ENCODE results near the gene COG7. TPM values are rescaled to one million over a fixed set of nuclear protein-coding genes. Genes with fewer than 3 reads are reported as not detected.
A peak's percentile ranks its signal among the peaks of the same experiment; 100 is the strongest.
"Not testable (repeated sequence)": the region's sequence is repeated elsewhere in the genome, so short reads cannot be mapped to it uniquely, and the experiment has no call there.

Gene COG7
- total RNA-seq, 1 donor from 2014 or later: 12.5 TPM

DNA sequence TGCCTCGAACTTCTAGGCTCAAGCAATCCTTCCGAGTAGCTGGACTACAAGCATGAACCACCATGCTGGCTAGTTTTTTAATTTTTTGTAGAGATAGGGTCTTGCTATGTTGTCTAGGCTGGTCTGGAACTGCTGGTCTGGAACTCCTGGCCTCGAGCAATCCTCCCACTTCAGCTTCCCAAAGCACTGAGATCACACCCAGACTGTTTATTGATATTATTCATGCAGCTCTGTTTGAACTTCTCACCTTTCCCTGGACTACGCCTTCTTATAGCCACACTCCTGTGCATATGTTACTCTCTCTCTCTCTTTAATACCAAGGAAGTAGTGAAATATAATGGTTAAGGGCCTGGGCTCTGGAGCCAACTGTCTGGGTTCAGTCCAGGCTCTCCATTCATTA is 4.6 kb downstream of the COG7 start:
- H3K36me3 ChIP-seq (ENCODE audit: control insufficient read depth in 3 of 3, insufficient read depth in 3 of 3, low read length in 3 of 3): peaks cover 14 to 21% (median 16%) of the 10 kb centered on the region in 3 donors

DNA sequence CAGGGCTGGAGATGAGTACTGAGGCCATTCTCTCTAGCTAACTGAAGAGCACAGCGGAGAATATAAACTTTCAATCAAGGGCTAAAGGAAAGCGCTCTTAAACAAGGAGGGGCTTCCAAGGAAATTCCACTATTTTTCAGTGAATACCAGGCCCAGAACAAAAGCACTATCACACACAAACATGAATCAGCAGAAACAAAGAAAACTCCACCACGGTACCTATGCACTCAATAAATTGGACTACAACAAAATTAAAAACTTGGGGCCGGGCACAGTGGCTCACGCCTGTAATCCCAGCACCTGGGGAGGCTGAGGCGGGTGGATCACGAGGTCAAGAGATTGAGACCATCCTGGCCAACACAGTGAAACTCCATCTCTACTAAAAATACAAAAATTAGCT is 15.4 kb downstream of the COG7 start:
- not testable (repeated sequence) for H3K4me1 ChIP-seq (ENCODE audit: control insufficient read depth in 3 of 3, insufficient read depth in 3 of 3, low read length in 3 of 3); H3K27ac ChIP-seq (ENCODE audit: low read depth, low read length); H3K4me3 ChIP-seq (ENCODE audit: low read length in 3 of 3); H3K9me3 ChIP-seq (ENCODE audit: control insufficient read depth in 3 of 3, low read length in 3 of 3); H3K9ac ChIP-seq (ENCODE audit: low read depth in 1 of 3, low read length in 3 of 3); H3K27me3 ChIP-seq (ENCODE audit: control insufficient read depth in 3 of 3, insufficient read depth in 3 of 3, low read length in 3 of 3)
- H3K36me3 ChIP-seq (ENCODE audit: control insufficient read depth in 3 of 3, insufficient read depth in 3 of 3, low read length in 3 of 3): peaks cover 16 to 37% (median 34%) of the 10 kb centered on the region in 3 donors

More for the DNA sequence above, 4.6 kb downstream of the COG7 start:
- Histone ChIP-seq H3K4me1 (ENCODE audit: control insufficient read depth in 3 of 3, insufficient read depth in 3 of 3, low read length in 3 of 3) (peaks cover 2 to 13% (median 8%) of the 10 kb centered on the region in 3 donors), H3K4me3 (ENCODE audit: low read length in 3 of 3) (no peak overlapping the region), H3K9ac (ENCODE audit: low read depth in 1 of 3, low read length in 3 of 3) (no peak overlapping the region), H3K9me3 (ENCODE audit: control insufficient read depth in 3 of 3, low read length in 3 of 3) (no peaks in the 10 kb centered on the region), H3K27me3 (ENCODE audit: control insufficient read depth in 3 of 3, insufficient read depth in 3 of 3, low read length in 3 of 3) (no peaks in the 10 kb centered on the region), H3K27ac (ENCODE audit: low read depth, low read length) (no peak overlapping the region)

DNA sequence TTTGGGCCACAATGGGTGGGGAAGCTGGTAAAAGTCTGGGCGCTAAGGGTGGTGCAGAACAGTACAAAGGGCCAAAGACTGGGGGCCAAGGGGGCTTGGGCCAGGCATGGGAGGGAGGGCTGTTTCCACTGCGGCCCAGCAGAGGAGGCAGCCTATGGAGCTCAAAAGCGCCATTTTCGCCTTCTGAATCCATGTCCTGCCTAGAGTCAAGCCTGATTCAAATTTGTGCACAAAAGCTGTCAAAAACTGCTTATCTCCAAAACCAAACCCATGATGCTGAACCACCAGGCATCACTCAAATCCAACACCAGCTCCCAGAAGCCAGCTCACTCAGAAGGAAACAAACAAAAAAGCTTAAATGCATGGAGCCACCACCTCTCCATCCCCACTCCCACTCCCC is 16.0 kb downstream of the COG7 start:
- Histone ChIP-seq H3K27me3 (ENCODE audit: control insufficient read depth in 3 of 3, insufficient read depth in 3 of 3, low read length in 3 of 3) (no peaks in the 10 kb centered on the region), H3K27ac (ENCODE audit: low read depth, low read length) (no peak overlapping the region), H3K4me1 (ENCODE audit: control insufficient read depth in 3 of 3, insufficient read depth in 3 of 3, low read length in 3 of 3) (peaks cover 0 to 3% (median 0%) of the 10 kb centered on the region in 3 donors), H3K9ac (ENCODE audit: low read depth in 1 of 3, low read length in 3 of 3) (no peak overlapping the region), H3K4me3 (ENCODE audit: low read length in 3 of 3) (no peak overlapping the region), H3K9me3 (ENCODE audit: control insufficient read depth in 3 of 3, low read length in 3 of 3) (no peaks in the 10 kb centered on the region), H3K36me3 (ENCODE audit: control insufficient read depth in 3 of 3, insufficient read depth in 3 of 3, low read length in 3 of 3) (peaks cover 16 to 35% (median 30%) of the 10 kb centered on the region in 3 donors)

DNA sequence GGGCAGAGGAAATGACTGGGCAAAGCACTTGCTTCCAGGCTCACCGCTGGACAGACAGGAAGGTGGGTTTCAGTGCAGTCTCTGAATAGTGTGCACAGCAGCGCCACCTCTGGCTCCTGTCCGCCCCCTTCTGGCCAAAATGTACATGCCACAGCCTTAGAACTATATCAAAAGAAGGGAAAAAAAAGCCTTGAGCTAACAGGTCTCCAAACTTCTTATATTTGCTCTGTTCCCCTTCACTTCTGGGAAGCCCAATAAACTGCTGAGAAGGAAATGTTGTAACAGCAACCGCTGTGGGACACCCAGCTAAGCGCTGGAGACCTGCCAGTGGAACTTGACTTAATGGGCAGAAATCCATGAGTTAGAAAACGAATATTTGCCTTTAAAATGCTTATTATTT is 17.5 kb downstream of the COG7 start:
- Histone ChIP-seq H3K9me3 (ENCODE audit: control insufficient read depth in 3 of 3, low read length in 3 of 3) (no peaks in the 10 kb centered on the region), H3K4me1 (ENCODE audit: control insufficient read depth in 3 of 3, insufficient read depth in 3 of 3, low read length in 3 of 3) (peaks cover 0 to 3% (median 0%) of the 10 kb centered on the region in 3 donors), H3K4me3 (ENCODE audit: low read length in 3 of 3) (no peak overlapping the region), H3K36me3 (ENCODE audit: control insufficient read depth in 3 of 3, insufficient read depth in 3 of 3, low read length in 3 of 3) (peaks cover 23 to 28% (median 28%) of the 10 kb centered on the region in 3 donors), H3K27me3 (ENCODE audit: control insufficient read depth in 3 of 3, insufficient read depth in 3 of 3, low read length in 3 of 3) (no peaks in the 10 kb centered on the region), H3K27ac (ENCODE audit: low read depth, low read length) (no peak overlapping the region), H3K9ac (ENCODE audit: low read depth in 1 of 3, low read length in 3 of 3) (no peak overlapping the region)

DNA sequence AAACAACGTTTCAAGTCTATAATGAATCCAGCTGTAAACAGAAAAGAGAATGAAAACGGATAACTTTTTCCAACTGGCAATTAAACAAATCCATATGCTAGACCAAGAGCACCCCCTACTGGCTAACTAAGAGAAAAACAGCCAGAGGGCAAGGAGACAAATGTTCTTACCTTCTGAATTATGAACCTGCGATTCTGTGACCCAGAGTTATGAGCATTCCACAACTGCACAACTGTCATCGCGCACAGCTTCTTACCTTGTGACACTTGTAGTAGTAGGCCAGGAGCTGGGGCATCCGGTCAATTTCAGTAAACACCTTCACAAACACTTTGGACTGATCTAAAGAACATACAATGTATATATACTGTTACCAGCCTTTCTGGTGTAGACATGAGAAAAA is 18.6 kb downstream of the COG7 start:
- Histone ChIP-seq H3K36me3 (ENCODE audit: control insufficient read depth in 3 of 3, insufficient read depth in 3 of 3, low read length in 3 of 3) (peaks cover 23 to 33% (median 23%) of the 10 kb centered on the region in 3 donors), H3K27me3 (ENCODE audit: control insufficient read depth in 3 of 3, insufficient read depth in 3 of 3, low read length in 3 of 3) (no peaks in the 10 kb centered on the region), H3K4me3 (ENCODE audit: low read length in 3 of 3) (no peak overlapping the region), H3K9ac (ENCODE audit: low read depth in 1 of 3, low read length in 3 of 3) (no peak overlapping the region), H3K9me3 (ENCODE audit: control insufficient read depth in 3 of 3, low read length in 3 of 3) (no peaks in the 10 kb centered on the region), H3K4me1 (ENCODE audit: control insufficient read depth in 3 of 3, insufficient read depth in 3 of 3, low read length in 3 of 3) (peaks cover 0 to 3% (median 0%) of the 10 kb centered on the region in 3 donors), H3K27ac (ENCODE audit: low read depth, low read length) (no peak overlapping the region)

DNA sequence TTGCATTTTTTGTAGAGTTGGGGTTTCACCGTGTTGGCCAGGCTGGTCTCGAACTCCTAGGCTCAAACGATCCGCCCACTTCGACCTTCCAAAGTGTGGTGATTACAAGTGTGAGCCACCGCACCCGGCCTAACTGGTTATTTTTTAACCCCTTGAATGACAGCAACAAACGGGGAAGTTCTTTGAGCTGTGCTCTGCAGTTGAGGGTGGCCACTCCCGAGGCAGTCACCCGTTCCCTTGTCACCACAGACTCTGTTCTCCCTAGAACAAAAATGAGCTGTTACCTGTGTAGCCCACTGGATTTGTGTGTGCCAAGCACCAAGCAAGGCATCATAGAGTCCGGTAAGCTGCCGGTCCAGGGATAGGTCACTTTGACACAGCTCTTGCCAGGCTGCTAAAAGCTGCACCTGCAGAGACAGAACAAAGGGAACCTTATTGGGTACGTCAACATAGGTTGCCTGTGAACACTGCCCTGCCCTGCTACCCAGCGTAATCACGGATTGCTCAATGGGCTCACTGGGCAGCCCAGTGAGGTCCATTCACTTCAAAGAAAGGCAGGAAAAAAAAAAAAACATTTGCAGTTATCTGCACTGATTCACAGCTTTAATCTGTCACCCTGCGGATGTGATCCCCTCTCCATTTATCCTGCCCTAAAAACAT is 19.6 kb downstream of the COG7 start:
- Histone ChIP-seq H3K9me3 (ENCODE audit: control insufficient read depth in 3 of 3, low read length in 3 of 3) (no peaks in the 10 kb centered on the region), H3K4me3 (ENCODE audit: low read length in 3 of 3) (no peak overlapping the region), H3K36me3 (ENCODE audit: control insufficient read depth in 3 of 3, insufficient read depth in 3 of 3, low read length in 3 of 3) (peaks cover 18 to 33% (median 23%) of the 10 kb centered on the region in 3 donors), H3K27me3 (ENCODE audit: control insufficient read depth in 3 of 3, insufficient read depth in 3 of 3, low read length in 3 of 3) (no peaks in the 10 kb centered on the region), H3K9ac (ENCODE audit: low read depth in 1 of 3, low read length in 3 of 3) (no peak overlapping the region), H3K27ac (ENCODE audit: low read depth, low read length) (no peak overlapping the region), H3K4me1 (ENCODE audit: control insufficient read depth in 3 of 3, insufficient read depth in 3 of 3, low read length in 3 of 3) (peaks cover 0 to 3% (median 0%) of the 10 kb centered on the region in 3 donors)

DNA sequence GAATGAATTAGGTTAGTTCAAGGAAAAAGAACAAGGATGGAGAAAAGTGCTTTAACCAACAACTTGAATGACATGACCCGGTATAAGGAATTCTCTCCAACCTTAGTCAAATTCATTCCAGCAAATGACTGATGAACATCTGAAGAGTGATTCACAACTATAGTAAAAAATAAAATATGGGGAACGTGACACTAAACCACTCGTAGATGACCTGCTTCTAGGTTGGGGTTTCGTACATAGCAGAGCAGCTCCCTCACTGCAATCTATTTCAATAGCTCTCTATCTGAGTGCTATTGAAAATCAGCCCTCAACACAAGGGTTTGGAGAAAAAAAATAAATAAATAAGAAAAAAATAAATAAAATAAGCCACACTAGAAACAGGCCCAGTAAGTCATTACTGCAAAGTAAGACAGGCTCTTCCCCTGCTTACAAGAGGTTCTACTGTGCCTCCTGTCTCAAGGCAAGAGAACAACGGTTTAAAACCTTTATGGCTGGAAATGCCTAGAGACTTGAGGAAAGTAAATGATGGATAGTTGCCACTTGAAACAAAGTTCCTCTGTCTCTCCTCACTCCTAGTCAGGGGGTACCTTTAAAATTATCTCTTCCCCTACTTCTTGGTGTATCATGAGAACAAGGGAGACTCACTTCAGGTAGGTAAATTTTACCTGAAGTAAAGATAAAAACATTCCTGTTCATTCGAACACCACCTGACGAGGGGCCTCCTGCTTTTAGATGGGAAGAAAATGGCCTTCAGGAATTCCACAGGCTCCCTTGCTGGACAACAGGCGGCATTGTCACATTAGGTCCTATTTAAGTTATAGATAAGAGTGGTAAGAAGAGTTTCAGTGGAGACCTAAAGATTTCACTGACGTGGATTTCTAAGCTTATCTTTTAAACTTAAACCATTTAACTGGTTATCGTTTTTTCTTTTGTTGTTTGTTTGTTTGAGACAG is 20.5 kb downstream of the COG7 start:
- H3K4me3 ChIP-seq (ENCODE audit: low read length in 3 of 3): no peak overlapping the region
- peaks cover 0 to 3% (median 0%) of the 10 kb centered on the region in 3 donors for H3K4me1 ChIP-seq (ENCODE audit: control insufficient read depth in 3 of 3, insufficient read depth in 3 of 3, low read length in 3 of 3)
- no peak overlapping the region for H3K27ac ChIP-seq (ENCODE audit: low read depth, low read length)
- H3K27me3 ChIP-seq (ENCODE audit: control insufficient read depth in 3 of 3, insufficient read depth in 3 of 3, low read length in 3 of 3): no peaks in the 10 kb centered on the region
- peaks cover 18 to 33% (median 20%) of the 10 kb centered on the region in 3 donors for H3K36me3 ChIP-seq (ENCODE audit: control insufficient read depth in 3 of 3, insufficient read depth in 3 of 3, low read length in 3 of 3)
- H3K9me3 ChIP-seq (ENCODE audit: control insufficient read depth in 3 of 3, low read length in 3 of 3): no peaks in the 10 kb centered on the region
- no peak overlapping the region for H3K9ac ChIP-seq (ENCODE audit: low read depth in 1 of 3, low read length in 3 of 3)

DNA sequence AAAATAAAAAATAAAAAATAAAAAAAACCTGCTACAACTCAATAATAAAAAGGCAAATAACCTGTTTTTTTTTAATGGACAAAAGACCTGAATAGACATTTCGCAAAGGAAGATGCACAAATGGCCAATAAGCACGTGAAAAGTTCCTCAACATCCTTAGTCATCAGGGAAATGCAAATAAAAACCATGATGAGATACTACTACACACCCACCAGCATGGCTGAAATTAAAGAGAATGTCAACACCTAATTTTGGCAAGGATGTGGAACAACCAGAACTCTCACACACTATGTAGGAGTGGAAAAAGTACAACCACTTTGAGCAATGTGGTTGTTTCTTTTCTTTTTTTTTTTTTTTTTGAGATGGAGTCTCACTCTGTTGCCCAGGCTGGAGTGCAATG is 24.6 kb downstream of the COG7 start:
- Histone ChIP-seq H3K9me3 (ENCODE audit: control insufficient read depth in 3 of 3, low read length in 3 of 3) (no peaks in the 10 kb centered on the region), H3K27ac (ENCODE audit: low read depth, low read length) (no peak overlapping the region), H3K4me3 (ENCODE audit: low read length in 3 of 3) (no peak overlapping the region), H3K27me3 (ENCODE audit: control insufficient read depth in 3 of 3, insufficient read depth in 3 of 3, low read length in 3 of 3) (no peaks in the 10 kb centered on the region), H3K36me3 (ENCODE audit: control insufficient read depth in 3 of 3, insufficient read depth in 3 of 3, low read length in 3 of 3) (peaks cover 9 to 29% (median 10%) of the 10 kb centered on the region in 3 donors), H3K4me1 (ENCODE audit: control insufficient read depth in 3 of 3, insufficient read depth in 3 of 3, low read length in 3 of 3) (peaks cover 2 to 8% (median 5%) of the 10 kb centered on the region in 3 donors), H3K9ac (ENCODE audit: low read depth in 1 of 3, low read length in 3 of 3) (no peak overlapping the region)

DNA sequence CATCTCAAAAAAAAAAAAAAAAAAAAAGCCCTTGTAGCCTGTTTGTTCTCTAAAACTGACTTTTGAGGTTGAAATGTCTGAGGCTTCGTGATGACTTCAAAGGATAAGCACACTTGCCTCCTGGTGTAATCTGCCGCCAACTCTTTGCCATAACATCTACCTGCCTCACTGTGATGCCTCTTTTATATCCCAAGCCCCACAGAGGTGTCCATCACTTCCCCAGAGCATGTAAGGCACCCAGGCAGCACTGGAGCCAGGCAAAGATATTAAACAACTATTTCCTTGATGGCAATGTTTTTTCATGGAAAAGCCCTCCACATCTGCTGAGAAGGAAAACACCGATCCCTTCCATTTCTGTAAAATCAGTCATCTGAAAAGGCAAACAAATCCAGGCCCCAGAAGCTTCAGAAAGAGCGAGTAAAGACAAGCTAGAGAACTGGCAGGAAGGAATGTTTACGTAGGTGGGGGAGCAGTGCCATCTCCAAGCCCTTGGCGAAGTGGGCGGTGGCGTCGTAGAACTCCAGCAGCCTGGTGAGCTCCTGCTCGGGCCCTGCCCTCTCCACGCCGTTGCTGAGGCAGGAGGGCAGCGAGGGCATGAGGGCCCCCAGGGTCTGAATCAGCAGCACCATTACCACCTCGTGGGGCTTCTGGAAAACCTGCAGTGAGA is 28.6 kb downstream of the COG7 start:
- peaks cover 4 to 11% (median 9%) of the 10 kb centered on the region in 3 donors for H3K4me1 ChIP-seq (ENCODE audit: control insufficient read depth in 3 of 3, insufficient read depth in 3 of 3, low read length in 3 of 3)
- no peaks in the 10 kb centered on the region for H3K9me3 ChIP-seq (ENCODE audit: control insufficient read depth in 3 of 3, low read length in 3 of 3)
- H3K27ac ChIP-seq (ENCODE audit: low read depth, low read length): peak overlapping the region; percentile 72
- peaks cover 0 to 12% (median 0%) of the 10 kb centered on the region in 3 donors for H3K36me3 ChIP-seq (ENCODE audit: control insufficient read depth in 3 of 3, insufficient read depth in 3 of 3, low read length in 3 of 3)
- H3K27me3 ChIP-seq (ENCODE audit: control insufficient read depth in 3 of 3, insufficient read depth in 3 of 3, low read length in 3 of 3): no peaks in the 10 kb centered on the region
- no peak overlapping the region for H3K9ac ChIP-seq (ENCODE audit: low read depth in 1 of 3, low read length in 3 of 3)
- no peak overlapping the region for H3K4me3 ChIP-seq (ENCODE audit: low read length in 3 of 3)
